DMS53 (cell line): ENCODE measurements around the gene CUEDC2.

ENCODE experiments used
- DNase-seq: peaks from one replicate; lab custom pipeline; 2025; lab: John Stamatoyannopoulos, UW

CUEDC2 gene

GRCh38 chr10:102424916-102425315, 7.5 kb downstream of the CUEDC2 start:
- DNase-seq = no peak

- DNase-seq = no peak
Measured at GRCh38 chr10:102424145-102424544, 8.2 kb downstream of the CUEDC2 start.

DNA sequence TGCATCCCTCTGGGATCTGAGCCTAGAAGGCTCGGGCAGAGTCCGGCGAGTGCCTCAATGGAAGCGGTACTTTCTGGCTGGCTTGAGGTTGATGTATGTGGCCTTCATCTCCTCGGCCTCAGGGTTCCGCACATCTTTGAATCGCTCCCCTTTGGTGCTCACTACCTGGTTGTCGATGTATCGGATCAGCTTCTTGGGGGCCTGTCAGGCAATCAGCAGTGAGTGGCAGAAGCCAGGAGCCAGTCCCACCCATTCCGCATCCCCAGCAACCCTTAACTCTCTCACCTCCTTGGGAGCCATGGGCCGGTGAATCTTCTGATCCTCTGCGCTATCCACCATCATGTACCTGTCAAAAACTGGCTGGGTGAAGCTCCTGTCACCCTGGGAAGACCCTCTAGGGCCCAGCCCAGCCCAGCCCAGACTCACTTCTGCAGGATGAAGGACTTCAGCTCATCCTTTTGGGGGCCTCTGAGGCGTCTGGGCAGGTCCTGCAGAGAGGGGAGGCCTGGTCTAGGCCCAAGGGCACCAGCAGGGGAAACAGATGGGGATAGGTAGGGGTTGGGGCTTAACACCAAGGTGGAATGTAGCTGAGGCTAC, 8.9 kb downstream of the CUEDC2 start:
- no peak for DNase-seq

- peak; percentile 95 for DNase-seq
Measured at GRCh38 chr10:102422545-102423129, 9.7 kb downstream of the CUEDC2 start.

DNA sequence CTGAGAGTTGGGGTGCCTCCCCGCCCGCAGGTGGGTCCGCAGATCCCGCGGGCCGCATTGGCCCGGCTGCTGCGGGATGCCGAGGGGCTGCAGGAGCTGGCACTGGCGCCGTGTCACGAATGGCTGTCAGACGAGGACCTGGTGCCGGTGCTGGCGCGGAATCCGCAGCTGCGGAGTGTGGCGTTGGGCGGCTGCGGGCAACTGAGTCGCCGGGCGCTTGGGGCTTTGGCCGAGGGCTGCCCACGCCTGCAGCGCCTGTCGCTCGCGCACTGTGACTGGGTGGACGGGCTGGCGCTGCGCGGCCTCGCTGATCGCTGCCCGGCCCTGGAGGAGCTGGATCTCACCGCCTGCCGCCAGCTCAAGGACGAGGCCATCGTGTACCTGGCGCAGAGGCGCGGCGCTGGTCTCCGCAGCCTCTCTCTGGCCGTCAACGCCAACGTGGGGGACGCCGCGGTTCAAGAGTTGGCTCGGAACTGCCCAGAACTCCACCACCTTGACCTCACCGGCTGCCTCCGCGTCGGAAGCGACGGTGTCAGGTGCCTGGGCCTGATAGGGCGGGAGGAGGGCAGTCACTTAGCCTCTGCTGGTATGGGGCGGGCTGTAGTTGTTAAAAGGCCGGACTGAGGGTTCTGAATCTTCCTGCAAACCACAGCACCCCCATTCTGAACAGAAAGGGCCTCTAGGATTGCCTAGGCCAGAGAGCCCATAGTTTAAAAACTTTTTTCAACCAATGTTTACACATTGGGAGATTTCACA, 10.4 kb downstream of the CUEDC2 start:
- DNase-seq = peak; percentile 81

- no peak for DNase-seq
Measured at GRCh38 chr10:102421507-102421756, 10.9 kb downstream of the CUEDC2 start.

DNA sequence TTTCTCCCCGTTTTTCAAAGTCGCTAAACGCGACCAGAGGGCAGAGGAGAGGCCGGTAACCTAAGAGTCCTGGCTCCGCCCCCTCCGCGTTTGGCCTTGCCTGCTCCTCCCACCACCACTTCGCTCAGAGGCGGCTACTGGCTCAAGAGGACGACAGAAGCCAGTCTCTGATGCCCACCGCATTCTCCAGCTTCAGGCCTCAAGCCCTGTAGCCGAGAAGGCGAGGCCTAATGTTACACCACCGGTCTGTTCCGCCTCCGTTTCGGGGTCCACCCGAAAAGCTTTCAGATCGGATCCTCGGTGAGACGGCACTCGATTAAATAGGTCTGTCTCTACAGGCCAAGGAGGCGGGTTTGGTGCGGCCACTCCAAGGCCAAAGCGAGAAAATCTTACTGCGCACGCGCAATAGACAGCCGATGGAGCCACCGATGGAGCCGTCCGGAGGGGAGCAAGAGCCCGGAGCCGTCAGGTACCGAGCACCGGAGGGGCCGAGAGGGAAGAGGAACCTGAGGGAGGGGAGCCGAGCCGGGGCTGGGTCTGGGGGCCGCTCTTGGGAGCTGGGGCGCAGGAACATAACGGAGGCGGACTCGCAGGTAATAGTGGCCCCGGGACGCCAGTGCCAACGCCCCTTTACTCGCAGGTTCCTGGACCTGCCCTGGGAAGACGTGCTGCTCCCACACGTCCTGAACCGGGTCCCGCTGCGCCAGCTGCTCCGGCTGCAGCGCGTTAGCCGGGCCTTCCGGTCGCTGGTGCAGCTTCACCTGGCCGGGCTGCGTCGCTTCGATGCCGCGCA, 11.5 kb downstream of the CUEDC2 start, which contains the start of gene FBXL15:
FBXL15 (plus strand) TSS at position 123 of the 793 bp plus-strand sequence; CDS start at position 417, 294 bp downstream.
- peak; percentile 98 for DNase-seq

- DNase-seq = no peak
Measured at GRCh38 chr10:102420181-102420713, 12.1 kb downstream of the CUEDC2 start.

GRCh38 chr10:102419269-102420180, 12.8 kb downstream of the CUEDC2 start:
- DNase-seq = peak; percentile 93

GRCh38 chr10:102418622-102419268, 13.6 kb downstream of the CUEDC2 start, which contains the start of gene PSD:
TSS of gene PSD (minus strand) at chr10:102418785. CDS start at chr10:102417038, 1,747 bp downstream.
- peak; percentile 93 for DNase-seq

GRCh38 chr10:102416695-102417094, 15.7 kb downstream of the CUEDC2 start:
- no peak for DNase-seq

- no peak for DNase-seq
Measured at GRCh38 chr10:102416283-102416682, 16.1 kb downstream of the CUEDC2 start.

GRCh38 chr10:102414749-102415148, 17.6 kb downstream of the CUEDC2 start:
- DNase-seq = no peak

DNA sequence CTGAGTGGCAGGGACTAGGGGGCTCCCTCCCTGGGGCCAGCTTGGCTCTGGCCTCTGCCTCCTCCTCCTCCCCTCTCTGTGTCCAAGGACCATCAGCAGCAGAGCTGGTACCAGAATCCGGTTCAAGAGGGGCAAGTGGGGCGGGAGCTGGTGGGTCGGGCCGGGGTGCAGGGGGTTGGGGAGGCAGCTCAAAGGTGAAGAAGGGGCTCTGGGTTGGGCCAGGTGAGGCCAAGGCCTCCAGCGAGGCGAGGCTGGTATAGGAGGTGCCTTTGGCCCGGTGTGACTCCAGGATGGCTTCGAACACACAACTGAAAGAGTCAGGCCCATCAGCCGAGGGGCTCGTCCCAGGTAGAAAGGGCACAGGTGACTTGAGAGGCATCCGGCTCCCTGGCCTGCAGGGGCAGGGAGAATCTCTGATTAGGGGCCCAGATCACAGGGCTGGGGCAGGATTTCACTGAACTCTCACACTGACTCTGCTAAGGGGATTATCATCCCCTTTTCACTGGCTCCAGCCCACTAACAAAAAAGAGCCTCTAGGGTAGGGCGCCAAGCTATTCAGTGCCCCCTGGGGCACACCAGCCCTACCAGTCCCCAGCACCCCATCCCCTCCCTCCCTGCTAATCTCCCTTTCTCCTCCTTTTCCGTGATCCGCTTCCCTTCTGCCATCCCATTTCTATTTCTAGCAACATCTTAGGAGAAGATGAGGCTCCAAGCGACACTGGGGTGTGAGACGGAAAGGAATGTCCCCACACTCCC, 18.4 kb downstream of the CUEDC2 start:
- no peak for DNase-seq

GRCh38 chr10:102413053-102413705, 19.2 kb downstream of the CUEDC2 start:
- DNase-seq = peak; percentile 98

- DNase-seq = no peak
Measured at GRCh38 chr10:102412293-102412692, 20.1 kb downstream of the CUEDC2 start.

GRCh38 chr10:102411341-102412255, 20.8 kb downstream of the CUEDC2 start:
- DNase-seq = peak; percentile 55

DNA sequence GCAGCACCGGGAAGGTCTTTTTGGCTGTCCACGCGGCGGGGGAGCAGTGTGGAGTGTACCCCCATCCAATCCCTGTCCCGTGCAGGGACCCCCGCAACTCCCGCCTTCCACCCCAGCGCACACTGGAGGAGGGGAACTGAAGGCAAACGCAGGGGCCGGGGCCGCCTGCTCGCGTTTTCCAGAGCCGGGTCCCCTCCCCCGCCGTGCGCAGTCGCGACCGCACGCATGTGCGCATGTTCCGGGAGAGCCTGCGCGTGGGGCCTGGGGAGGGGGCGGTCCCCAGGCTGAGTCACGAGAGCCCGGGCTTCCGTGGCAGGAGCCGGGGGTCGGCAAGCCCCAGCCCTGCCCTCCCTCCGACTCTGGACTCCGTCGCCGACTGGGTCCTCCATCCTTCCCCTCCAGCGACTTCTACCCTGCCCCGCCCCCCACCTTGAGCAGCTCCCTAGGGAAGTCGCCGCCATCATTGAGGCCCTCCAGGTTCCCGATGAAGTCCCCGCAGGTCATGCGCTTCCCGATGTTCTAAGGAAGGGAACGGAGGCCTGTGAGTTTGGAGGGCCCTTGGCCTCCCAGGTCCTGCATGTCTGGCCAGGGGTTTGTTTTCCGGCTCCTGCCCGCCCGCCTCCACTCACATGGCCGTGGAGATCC, 21.8 kb downstream of the CUEDC2 start:
- peak; percentile 74 for DNase-seq
